AG04450 (cell line): ENCODE data around the gene FAM98B. TPM values are rescaled to one million over a fixed set of nuclear protein-coding genes. Genes with fewer than 3 reads are reported as not detected.

Experiments used
- CTCF ChIA-PET: fragments of 300-600, 350-600 bp; formaldehyde crosslinking; extraction: SDS; loops from one replicate; lab custom pipeline; 2022; ENCODE audit warnings: antibody characterized with exemption, inconsistent platforms; lab: Charles Lee
- POLR2A ChIA-PET: fragments of 350-600 bp; formaldehyde crosslinking; extraction: SDS; loops from one replicate; lab custom pipeline; 2021; ENCODE audit warnings: antibody characterized with exemption, inconsistent platforms; lab: Yijun Ruan, JAX
- DNase-seq: peaks from one replicate; pipeline ENCODE4 v3.0.0-alpha.2; 2011; ENCODE audit warnings: low read depth, low spot score
- H3K27ac ChIP-seq: one replicate; pipeline ENCODE4 v1.5.1; 2012; ENCODE audit warnings: low read depth, low read length, control low read depth
- H3K27me3 ChIP-seq: one replicate; pipeline ENCODE4 v1.6.0; 2012; ENCODE audit warnings: low read length; ENCODE audit not compliant: control insufficient read depth, insufficient read depth
- H3K4me3 ChIP-seq: 2 replicates; pipeline ENCODE4 v1.5.1; 2011; ENCODE audit warnings: mild to moderate bottlenecking, low read depth, low read length, control low read depth
- H3K9me3 ChIP-seq: 2 replicates; pipeline ENCODE4 v1.5.1; 2012; ENCODE audit warnings: low read length; ENCODE audit not compliant: control insufficient read depth, insufficient read depth
- polyA plus RNA-seq: library from polyadenylated mRNA; depleted of rRNA; stranded (reverse); fragments of >200 nt; gene quantifications from 2 replicates; pipeline ENCODE4 v1.2.3, GENCODE V29; 2011
- TF ChIP-seq, protein P1 (sequence below): IDR thresholded peaks from 2 replicates; pipeline ENCODE4 v1.5.1; 2011; ENCODE audit warnings: low read depth, low read length, control low read depth, inconsistent platforms

Gene FAM98B
- polyA plus RNA-seq, 1 experiment: 19.6 TPM

DNA sequence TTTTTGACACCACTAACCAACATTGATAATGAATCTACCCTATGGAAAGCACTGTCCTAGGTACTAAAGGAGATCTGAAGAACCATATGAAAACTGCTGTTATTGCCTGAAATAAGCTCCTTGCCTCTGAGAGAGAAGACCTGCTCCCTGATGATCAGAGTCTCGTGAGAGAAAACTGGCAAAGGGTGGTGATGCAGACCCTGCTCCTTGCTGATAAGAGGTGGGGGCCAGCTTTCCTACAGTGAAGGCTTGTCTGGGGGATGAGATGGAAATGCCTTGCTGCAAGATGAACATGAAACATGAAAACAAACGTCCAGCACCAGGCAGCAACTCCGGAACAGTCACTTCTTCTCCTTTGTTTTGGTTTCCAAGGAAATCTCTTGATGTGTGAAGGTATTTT lies 78.8 kb downstream of the FAM98B start:
- no peak for DNase-seq
- POLR2A ChIA-PET: no interaction called here
- CTCF ChIA-PET: no interaction called here
- Histone ChIP-seq H3K9me3 (no peaks in the 10 kb centered on the region), H3K4me3 (no peak overlapping the region), H3K27me3 (peaks cover 2% of the 10 kb centered on the region), H3K27ac (peak overlapping the region; percentile 21)
- TF ChIP-seq, protein P1, sequence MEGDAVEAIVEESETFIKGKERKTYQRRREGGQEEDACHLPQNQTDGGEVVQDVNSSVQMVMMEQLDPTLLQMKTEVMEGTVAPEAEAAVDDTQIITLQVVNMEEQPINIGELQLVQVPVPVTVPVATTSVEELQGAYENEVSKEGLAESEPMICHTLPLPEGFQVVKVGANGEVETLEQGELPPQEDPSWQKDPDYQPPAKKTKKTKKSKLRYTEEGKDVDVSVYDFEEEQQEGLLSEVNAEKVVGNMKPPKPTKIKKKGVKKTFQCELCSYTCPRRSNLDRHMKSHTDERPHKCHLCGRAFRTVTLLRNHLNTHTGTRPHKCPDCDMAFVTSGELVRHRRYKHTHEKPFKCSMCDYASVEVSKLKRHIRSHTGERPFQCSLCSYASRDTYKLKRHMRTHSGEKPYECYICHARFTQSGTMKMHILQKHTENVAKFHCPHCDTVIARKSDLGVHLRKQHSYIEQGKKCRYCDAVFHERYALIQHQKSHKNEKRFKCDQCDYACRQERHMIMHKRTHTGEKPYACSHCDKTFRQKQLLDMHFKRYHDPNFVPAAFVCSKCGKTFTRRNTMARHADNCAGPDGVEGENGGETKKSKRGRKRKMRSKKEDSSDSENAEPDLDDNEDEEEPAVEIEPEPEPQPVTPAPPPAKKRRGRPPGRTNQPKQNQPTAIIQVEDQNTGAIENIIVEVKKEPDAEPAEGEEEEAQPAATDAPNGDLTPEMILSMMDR: no peak

DNA sequence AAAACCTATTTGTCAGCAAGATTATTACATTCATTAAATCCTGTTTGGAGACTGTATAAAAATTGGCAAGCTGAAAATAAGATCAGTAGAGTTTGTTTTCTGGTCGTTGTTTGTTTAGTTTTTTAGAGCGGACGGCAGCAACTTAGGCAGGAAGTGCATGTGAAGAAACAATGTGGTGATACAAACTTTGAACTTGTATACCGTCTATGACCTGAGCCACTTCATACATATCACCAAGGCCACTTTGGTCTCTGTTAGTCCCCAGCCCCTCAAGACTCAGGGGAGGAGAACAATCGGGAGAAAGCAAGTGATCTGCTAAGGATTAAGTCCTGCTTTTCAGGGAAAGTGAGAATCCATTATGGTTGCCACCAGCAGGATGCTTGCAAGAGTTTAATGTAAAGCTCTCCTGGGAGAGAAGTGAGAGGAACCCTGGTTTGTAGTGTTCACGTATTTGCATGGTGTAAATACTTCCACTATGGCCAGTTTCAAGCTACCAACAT lies 79.5 kb downstream of the FAM98B start:
- no peaks in the 10 kb centered on the region for H3K9me3 ChIP-seq
- H3K4me3 ChIP-seq: no peak overlapping the region
- TF ChIP-seq, protein P1: no peak
- no peak for DNase-seq
- H3K27ac ChIP-seq: no peak overlapping the region
- ChIA-PET POLR2A (no interaction called here), CTCF (no interaction called here)
- peaks cover 2% of the 10 kb centered on the region for H3K27me3 ChIP-seq

DNA sequence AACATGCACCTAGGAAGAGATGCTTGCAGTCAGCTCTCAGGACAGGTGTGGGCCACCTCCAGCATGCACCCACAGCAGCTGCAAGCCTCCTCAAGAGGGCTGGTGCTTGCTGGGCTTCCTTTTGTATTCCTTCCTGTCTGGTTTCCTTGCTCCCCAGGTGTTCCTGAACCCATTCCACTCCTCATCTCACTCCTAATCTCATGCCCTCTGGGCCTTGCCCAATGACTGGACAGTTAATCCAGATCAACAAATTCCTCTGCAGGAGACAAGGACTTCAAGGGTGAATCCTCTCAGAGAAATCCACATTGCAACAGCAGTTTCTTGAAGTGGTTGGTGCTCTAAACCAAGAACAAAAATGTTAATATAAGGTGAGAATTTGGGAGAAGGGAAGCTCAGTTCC lies 80.0 kb downstream of the FAM98B start:
- H3K27ac ChIP-seq: no peak overlapping the region
- peaks cover 2% of the 10 kb centered on the region for H3K27me3 ChIP-seq
- ChIA-PET POLR2A (no interaction called here), CTCF (interaction anchor here (2.6 kb wide), 1 partner anchor 30 kb away, joined by 10 read pairs; the partner anchor contains the start of gene RASGRP1)
- H3K4me3 ChIP-seq: no peak overlapping the region
- DNase-seq: no peak
- H3K9me3 ChIP-seq: no peaks in the 10 kb centered on the region
- TF ChIP-seq, protein P1: no peak

DNA sequence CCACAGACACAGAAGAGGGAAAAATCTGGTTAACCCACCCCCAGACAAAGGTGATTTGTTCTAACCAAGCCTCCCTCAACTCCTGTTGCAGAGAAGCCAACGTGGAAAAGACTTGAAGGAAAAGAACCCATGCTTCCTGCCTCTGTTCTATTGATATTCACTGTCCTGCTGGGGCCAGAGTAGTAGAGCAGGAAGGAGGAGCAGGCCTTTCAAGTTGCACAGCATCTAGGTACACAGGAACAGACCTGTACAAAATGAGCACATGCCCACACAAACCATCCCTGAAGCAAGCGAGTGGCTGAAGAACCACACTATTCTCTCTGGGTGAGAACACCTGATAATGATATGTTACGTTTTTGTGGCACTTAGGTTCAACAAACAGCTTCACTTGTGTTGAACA lies 80.8 kb downstream of the FAM98B start:
- no peak for DNase-seq
- Histone ChIP-seq H3K9me3 (no peaks in the 10 kb centered on the region), H3K4me3 (no peak overlapping the region), H3K27ac (no peak overlapping the region), H3K27me3 (peaks cover 2% of the 10 kb centered on the region)
- POLR2A ChIA-PET: no interaction called here
- CTCF ChIA-PET: interaction anchor here (2.6 kb wide), 1 partner anchor 29 kb away, joined by 10 read pairs; the partner anchor contains the start of gene RASGRP1
- TF ChIP-seq, protein P1: no peak

DNA sequence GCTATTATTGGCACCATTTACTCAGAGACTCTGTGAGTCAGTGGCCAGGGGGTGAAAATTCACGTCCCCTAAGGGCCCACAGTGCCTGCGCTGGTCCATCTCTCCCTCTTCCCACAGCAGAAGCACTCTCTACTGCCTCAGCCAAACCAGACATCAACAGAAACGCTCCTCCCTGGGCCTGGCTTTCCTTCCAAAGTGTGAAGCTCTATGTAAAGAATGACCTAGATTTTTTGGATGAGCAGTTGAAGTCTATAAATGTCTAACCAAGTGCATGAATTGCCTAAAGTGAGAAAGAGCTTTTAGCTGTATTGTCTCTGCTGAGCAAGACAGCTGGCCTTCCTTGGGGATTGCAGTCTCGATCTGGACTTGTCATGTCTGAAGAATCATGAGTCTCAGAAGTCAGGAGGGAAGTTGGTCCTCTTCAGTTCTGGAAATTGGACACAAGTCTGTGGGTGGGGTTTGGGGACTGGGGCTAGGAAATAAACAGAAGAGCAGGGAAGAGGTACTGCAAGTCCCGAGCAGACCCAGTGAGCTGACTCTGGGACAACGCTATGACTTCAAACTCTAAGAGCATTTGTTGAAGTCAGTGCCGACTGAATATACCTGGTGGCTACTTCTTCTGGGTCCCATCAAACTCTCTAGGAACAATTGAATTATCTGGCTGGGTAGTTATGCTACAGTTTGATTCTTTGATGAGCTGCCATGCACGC lies 81.7 kb downstream of the FAM98B start:
- TF ChIP-seq, protein P1: no peak
- POLR2A ChIA-PET: interaction anchor here (0.5 to 1.0 kb wide), 2 partner anchors 20 to 29 kb away, joined by 3 to 4 read pairs; no protein-coding TSS in a partner anchor
- H3K27ac ChIP-seq: no peak overlapping the region

More for the DNA sequence above, 81.7 kb downstream of the FAM98B start:
- Histone ChIP-seq H3K9me3 (no peaks in the 10 kb centered on the region), H3K4me3 (no peak overlapping the region), H3K27me3 (peaks cover 2% of the 10 kb centered on the region)
- no peak for DNase-seq
- CTCF ChIA-PET: interaction anchor here (2.6 kb wide), 1 partner anchor 28 kb away, joined by 10 read pairs; the partner anchor contains the start of gene RASGRP1
